ENCODE data around the gene GRB10. TPM values are rescaled to one million over a fixed set of nuclear protein-coding genes. Genes with fewer than 3 reads are reported as not detected.

The GRB10 gene
- total and polyA plus RNA-seq, 2 of the 8 experiments (the other 6 are each of a cell fraction or from before 2014, with no cell fraction given) = 35.7 to 97.0 TPM

DNA sequence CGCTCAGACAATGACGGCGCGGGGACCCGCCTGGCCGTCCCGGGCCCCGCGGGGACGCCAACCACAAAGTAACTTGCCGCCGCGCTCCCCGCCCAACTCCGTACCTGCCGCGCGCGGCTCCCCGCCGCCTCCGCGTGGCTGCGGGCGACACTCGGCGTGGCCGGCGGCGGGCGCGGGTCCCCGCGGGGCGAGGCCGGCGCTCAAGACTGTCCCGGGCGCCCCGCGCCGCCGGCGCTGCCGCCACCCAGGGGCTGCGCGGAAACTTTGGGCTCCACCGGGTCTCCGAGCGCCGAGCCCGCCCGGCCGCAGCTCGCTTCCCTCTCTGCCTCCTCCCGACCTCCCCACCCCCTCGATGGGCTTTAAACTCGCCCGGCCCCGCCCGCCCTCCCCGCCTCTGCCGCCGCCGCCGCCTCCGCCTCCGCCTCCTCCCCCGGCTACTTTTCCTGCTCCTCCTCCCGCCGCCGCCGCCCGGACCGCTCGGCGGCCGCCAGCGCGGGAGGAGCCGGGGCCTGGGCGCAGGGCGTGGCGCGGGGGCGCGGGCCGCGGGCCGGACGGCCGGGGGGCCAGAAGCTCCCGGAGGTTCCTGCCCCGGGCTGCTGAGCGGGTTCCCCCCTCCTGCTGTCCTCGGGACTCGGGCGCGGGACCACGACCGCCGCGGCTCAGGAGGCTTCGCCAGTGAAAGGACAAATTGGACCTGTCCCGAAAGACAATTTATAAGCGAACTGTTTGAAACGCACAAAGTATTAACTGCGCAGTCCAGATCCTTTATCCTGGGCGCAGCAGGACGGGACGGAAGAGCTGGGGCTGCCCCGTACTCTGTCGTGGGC lies 10.6 kb upstream of the GRB10 start (continued):
- TF ChIP-seq CEBPB (IDR thresholded peaks at IDR 0.05; ENCODE audit: low read depth, low read length) (no peak), POLR2AphosphoS5 (IDR thresholded peaks at IDR 0.05; ENCODE audit: low read depth, low read length) (0 out of 2 replicates have a peak, but pooled peaks have one; percentile 15), TCF12 (IDR thresholded peaks at IDR 0.05; ENCODE audit: low read depth, low read length) (no peak), RBBP5 (IDR thresholded peaks at IDR 0.05; ENCODE audit: borderline replicate concordance, low read depth, low read length) (no peak; the same call in 1 of the 2 replicates), CHD2 (IDR thresholded peaks at IDR 0.05; ENCODE audit: low read length) (no peak), SUZ12 (IDR thresholded peaks at IDR 0.05; ENCODE audit: low read length) (peak; percentile 45; the same call in 1 of the 2 replicates), KDM5A (IDR thresholded peaks at IDR 0.05; ENCODE audit: low read length) (no peak), MAFK (IDR thresholded peaks at IDR 0.05; ENCODE audit: low read depth, low read length) (no peak), POLR2A (IDR thresholded peaks at IDR 0.05; ENCODE audit: control extremely low read depth in 1 of 2, low read depth in 2 of 2, low read length in 2 of 2) (no peak)
- TF ChIP-seq, protein P1, sequence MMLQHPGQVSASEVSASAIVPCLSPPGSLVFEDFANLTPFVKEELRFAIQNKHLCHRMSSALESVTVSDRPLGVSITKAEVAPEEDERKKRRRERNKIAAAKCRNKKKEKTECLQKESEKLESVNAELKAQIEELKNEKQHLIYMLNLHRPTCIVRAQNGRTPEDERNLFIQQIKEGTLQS (IDR thresholded peaks at IDR 0.05; ENCODE audit: insufficient read depth, low read depth, low read length) = no peak
- TF ChIP-seq, protein P2, sequence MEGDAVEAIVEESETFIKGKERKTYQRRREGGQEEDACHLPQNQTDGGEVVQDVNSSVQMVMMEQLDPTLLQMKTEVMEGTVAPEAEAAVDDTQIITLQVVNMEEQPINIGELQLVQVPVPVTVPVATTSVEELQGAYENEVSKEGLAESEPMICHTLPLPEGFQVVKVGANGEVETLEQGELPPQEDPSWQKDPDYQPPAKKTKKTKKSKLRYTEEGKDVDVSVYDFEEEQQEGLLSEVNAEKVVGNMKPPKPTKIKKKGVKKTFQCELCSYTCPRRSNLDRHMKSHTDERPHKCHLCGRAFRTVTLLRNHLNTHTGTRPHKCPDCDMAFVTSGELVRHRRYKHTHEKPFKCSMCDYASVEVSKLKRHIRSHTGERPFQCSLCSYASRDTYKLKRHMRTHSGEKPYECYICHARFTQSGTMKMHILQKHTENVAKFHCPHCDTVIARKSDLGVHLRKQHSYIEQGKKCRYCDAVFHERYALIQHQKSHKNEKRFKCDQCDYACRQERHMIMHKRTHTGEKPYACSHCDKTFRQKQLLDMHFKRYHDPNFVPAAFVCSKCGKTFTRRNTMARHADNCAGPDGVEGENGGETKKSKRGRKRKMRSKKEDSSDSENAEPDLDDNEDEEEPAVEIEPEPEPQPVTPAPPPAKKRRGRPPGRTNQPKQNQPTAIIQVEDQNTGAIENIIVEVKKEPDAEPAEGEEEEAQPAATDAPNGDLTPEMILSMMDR (IDR thresholded peaks at IDR 0.05; ENCODE audit: control extremely low read depth in 1 of 3, insufficient read depth in 1 of 3, low read depth in 1 of 3, low read length in 3 of 3) = no peak

Measured in H1 (cell line).